ENCODE data around the gene CCDC197.

DNA sequence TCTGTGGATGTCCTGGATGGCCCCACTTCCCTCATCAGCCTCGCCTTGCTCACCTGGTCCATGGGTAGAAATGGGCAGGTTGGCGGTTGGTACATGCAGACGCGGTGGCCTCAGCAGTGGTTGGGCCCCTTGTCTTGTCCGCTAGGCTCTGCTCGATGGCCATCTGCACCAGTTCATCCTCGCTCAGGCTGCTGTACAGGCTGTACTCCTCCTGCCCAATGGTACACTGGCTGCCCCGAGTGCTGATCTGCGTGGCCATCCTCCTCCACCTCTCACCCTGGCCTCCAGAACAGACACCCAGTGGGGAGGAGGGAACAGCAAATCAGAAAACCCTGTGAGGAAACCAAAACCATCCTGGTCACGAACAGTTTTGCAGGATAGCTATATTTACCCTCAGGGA, 32.8 kb upstream of the CCDC197 start:
- TF ChIP-seq CTCF (conservative IDR thresholded peaks at IDR 0.05; ENCODE audit: low read length) (no peak), EZH2phosphoT487 (IDR thresholded peaks at IDR 0.05; ENCODE audit: borderline replicate concordance, low read depth, low read length) (no peak)

Measured in OCI-LY7 (cell line).